ENCODE results near the gene ARHGEF9.
A peak's percentile ranks its signal among the peaks of the same experiment; 100 is the strongest.

- TF ChIP-seq EP300 (IDR thresholded peaks at IDR 0.05; ENCODE audit: low read depth), result no peak
- TF ChIP-seq POLR2AphosphoS5 (IDR thresholded peaks at IDR 0.05), result no peak
- TF ChIP-seq, protein P1, sequence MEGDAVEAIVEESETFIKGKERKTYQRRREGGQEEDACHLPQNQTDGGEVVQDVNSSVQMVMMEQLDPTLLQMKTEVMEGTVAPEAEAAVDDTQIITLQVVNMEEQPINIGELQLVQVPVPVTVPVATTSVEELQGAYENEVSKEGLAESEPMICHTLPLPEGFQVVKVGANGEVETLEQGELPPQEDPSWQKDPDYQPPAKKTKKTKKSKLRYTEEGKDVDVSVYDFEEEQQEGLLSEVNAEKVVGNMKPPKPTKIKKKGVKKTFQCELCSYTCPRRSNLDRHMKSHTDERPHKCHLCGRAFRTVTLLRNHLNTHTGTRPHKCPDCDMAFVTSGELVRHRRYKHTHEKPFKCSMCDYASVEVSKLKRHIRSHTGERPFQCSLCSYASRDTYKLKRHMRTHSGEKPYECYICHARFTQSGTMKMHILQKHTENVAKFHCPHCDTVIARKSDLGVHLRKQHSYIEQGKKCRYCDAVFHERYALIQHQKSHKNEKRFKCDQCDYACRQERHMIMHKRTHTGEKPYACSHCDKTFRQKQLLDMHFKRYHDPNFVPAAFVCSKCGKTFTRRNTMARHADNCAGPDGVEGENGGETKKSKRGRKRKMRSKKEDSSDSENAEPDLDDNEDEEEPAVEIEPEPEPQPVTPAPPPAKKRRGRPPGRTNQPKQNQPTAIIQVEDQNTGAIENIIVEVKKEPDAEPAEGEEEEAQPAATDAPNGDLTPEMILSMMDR (IDR thresholded peaks at IDR 0.05), result peak in 1 of 5 experiments; percentile 9
These were observed 23.4 kb downstream of the ARHGEF9 start for GRCh38 chrX:63761639-63762038.

Data from transverse colon (tissue), 4 donors.